ENCODE data around the gene ATP2A1.
A peak's percentile ranks its signal among the peaks of the same experiment; 100 is the strongest.
"Not testable (repeated sequence)": the region's sequence is repeated elsewhere in the genome, so short reads cannot be mapped to it uniquely, and the experiment has no call there.

Gene ATP2A1

GRCh38 chr16:28913946-28914724, 35.8 kb downstream of the ATP2A1 start:
- DNase-seq, result no peak

- no peak for DNase-seq
These were observed 36.9 kb downstream of the ATP2A1 start for GRCh38 chr16:28915181-28915580.

GRCh38 chr16:28917095-28917494, 38.8 kb downstream of the ATP2A1 start:
- DNase-seq, result no peak

- DNase-seq, result no peak
These were observed 40.4 kb downstream of the ATP2A1 start for GRCh38 chr16:28918698-28919097.

GRCh38 chr16:28923231-28923587, 44.9 kb downstream of the ATP2A1 start:
- no peak for DNase-seq

GRCh38 chr16:28923652-28924398, 45.5 kb downstream of the ATP2A1 start:
- DNase-seq, result no peak

- DNase-seq, result no peak
These were observed 46.1 kb downstream of the ATP2A1 start for GRCh38 chr16:28924399-28924761.

- DNase-seq, result peak; percentile 98
These were observed 46.6 kb downstream of the ATP2A1 start, which contains the start of gene RABEP2 for GRCh38 chr16:28924762-28925385. Gene RABEP2 (minus strand): TSS chr16:28925238. CDS start chr16:28925163, 75 bp downstream.

- peak; percentile 79 for DNase-seq
These were observed 47.3 kb downstream of the ATP2A1 start for GRCh38 chr16:28925386-28926228.

- DNase-seq, result not testable (repeated sequence)
These were observed 48.0 kb downstream of the ATP2A1 start for GRCh38 chr16:28926284-28926683.

GRCh38 chr16:28927815-28928214, 49.5 kb downstream of the ATP2A1 start:
- no peak for DNase-seq

- DNase-seq, result no peak
These were observed 51.9 kb downstream of the ATP2A1 start for GRCh38 chr16:28930203-28930602.

GRCh38 chr16:28930652-28931051, 52.4 kb downstream of the ATP2A1 start:
- no peak for DNase-seq

- DNase-seq, result no peak
These were observed 53.5 kb downstream of the ATP2A1 start, which contains the start of gene CD19 for GRCh38 chr16:28931801-28932225. Gene CD19 (plus strand): TSS chr16:28931971. CDS start chr16:28932001, 30 bp downstream.

GRCh38 chr16:28932339-28933141, 54.3 kb downstream of the ATP2A1 start:
- DNase-seq, result no peak

GRCh38 chr16:28933171-28933570, 54.9 kb downstream of the ATP2A1 start:
- no peak for DNase-seq

- no peak for DNase-seq
These were observed 57.1 kb downstream of the ATP2A1 start for GRCh38 chr16:28935346-28935745.

- peak; percentile 90 for DNase-seq
These were observed 57.9 kb downstream of the ATP2A1 start for GRCh38 chr16:28935924-28936783.

GRCh38 chr16:28936784-28937155, 58.5 kb downstream of the ATP2A1 start:
- no peak for DNase-seq

- no peak for DNase-seq
These were observed 59.1 kb downstream of the ATP2A1 start for GRCh38 chr16:28937222-28937876.

All from activated CD4-positive, CD25-positive, alpha-beta regulatory T cell treated with anti-CD3 and anti-CD28 coated beads, Interleukin-2, amount 50 U/mL, for 72 hours (primary cell).